CD14-positive monocyte (primary cell): Measurements from ENCODE around the gene GSC. TPM values are rescaled to one million over a fixed set of nuclear protein-coding genes. Genes with fewer than 3 reads are reported as not detected.
A peak's percentile ranks its signal among the peaks of the same experiment; 100 is the strongest.

ENCODE experiments used
- DNase-seq, 3 donors: peaks; one replicate each; pipeline ENCODE4 v3.0.0-alpha.2; 2011 to 2022
- H2AFZ ChIP-seq: 2 replicates; pipeline ENCODE4 v1.6.0; 2012; ENCODE audit warnings: mild to moderate bottlenecking, low read depth, low read length, inconsistent platforms; ENCODE audit not compliant: insufficient read depth, poor library complexity, severe bottlenecking
- H3K27ac ChIP-seq, 2 donors: 1 replicate in 1 of 2; 2 replicates in 1 of 2; pipeline ENCODE4 v1.5.1; 2012 to 2013; ENCODE audit warnings: low read length in 2 of 2, control low read depth in 1 of 2, inconsistent platforms in 1 of 2, low read depth in 1 of 2, mild to moderate bottlenecking in 1 of 2
- H3K27me3 ChIP-seq, 2 donors: one replicate each; pipeline versions ENCODE4 v1.6.0 to v1.6.1; 2011 to 2013; ENCODE audit warnings: low read length in 2 of 2; ENCODE audit not compliant: control insufficient read depth in 2 of 2, insufficient read depth in 2 of 2
- H3K36me3 ChIP-seq, 2 donors: replicated peaks in 1 of 2; 1 replicate in 1 of 2; 2 replicates in 1 of 2; pipeline versions ENCODE4 v1.5.1 to v1.6.1; 2012 to 2013; ENCODE audit warnings: low read length in 2 of 2, control low read depth in 1 of 2, inconsistent platforms in 1 of 2, mild to moderate bottlenecking in 1 of 2; ENCODE audit not compliant: insufficient read depth in 2 of 2, control insufficient read depth in 1 of 2
- H3K4me1 ChIP-seq, 2 donors: 1 replicate in 1 of 2; 2 replicates in 1 of 2; pipeline versions ENCODE4 v1.5.1 to v1.6.1; 2012 to 2013; ENCODE audit warnings: low read length in 2 of 2, control low read depth in 1 of 2, inconsistent platforms in 1 of 2, mild to moderate bottlenecking in 1 of 2, moderate library complexity in 1 of 2; ENCODE audit not compliant: insufficient read depth in 2 of 2, control insufficient read depth in 1 of 2
- H3K4me2 ChIP-seq: replicated peaks from 2 replicates; pipeline ENCODE3; 2012; ENCODE audit warnings: low read length, moderate library complexity, mild to moderate bottlenecking; ENCODE audit not compliant: poor library complexity, severe bottlenecking; ENCODE audit errors: extremely low read depth
- H3K4me3 ChIP-seq, 3 experiments: fragments of 200-600 bp in 1 of 3; sonication (generic) in 1 of 3; replicated peaks in 1 of 3; 1 replicate in 2 of 3; 2 replicates in 1 of 3; pipeline ENCODE4 v1.5.1; 2011 to 2013; ENCODE audit warnings: low read length in 3 of 3, mild to moderate bottlenecking in 3 of 3, control low read depth in 2 of 3, low read depth in 2 of 3, inconsistent platforms in 1 of 3, moderate library complexity in 1 of 3
- H3K79me2 ChIP-seq: 2 replicates; pipeline ENCODE4 v1.6.0; 2012; ENCODE audit warnings: mild to moderate bottlenecking, control low read depth, inconsistent platforms, low read length, moderate library complexity; ENCODE audit not compliant: insufficient read depth
- H3K9ac ChIP-seq: 2 replicates; pipeline ENCODE4 v1.6.0; 2017; ENCODE audit warnings: low read length, mild to moderate bottlenecking; ENCODE audit not compliant: insufficient read depth, poor library complexity, severe bottlenecking
- H3K9me3 ChIP-seq, 2 donors: replicated peaks in 1 of 2; 1 replicate in 1 of 2; 2 replicates in 1 of 2; pipeline versions ENCODE4 v1.5.1 to v1.6.1; 2012 to 2013; ENCODE audit warnings: low read length in 2 of 2, control low read depth in 1 of 2; ENCODE audit not compliant: control insufficient read depth in 1 of 2, insufficient read depth in 1 of 2
- H4K20me1 ChIP-seq: 2 replicates; pipeline ENCODE4 v1.6.0; 2012; ENCODE audit warnings: mild to moderate bottlenecking, low read length, control low read depth, moderate library complexity; ENCODE audit not compliant: insufficient read depth
- H3K27ac Mint-ChIP-seq, 7 donors: one replicate each; pipeline ENCODE4 v1.8.0; 2020; ENCODE audit warnings: mild to moderate bottlenecking in 7 of 7, mixed read lengths in 7 of 7, moderate library complexity in 6 of 7, inconsistent platforms in 2 of 7
- H3K27me3 Mint-ChIP-seq, 3 donors: one replicate each; pipeline ENCODE4 v1.8.0; 2021 to 2022; ENCODE audit warnings: low read depth in 3 of 3, mild to moderate bottlenecking in 3 of 3, mixed read lengths in 3 of 3, moderate library complexity in 3 of 3, inconsistent platforms in 1 of 3
- H3K36me3 Mint-ChIP-seq, 2 donors: one replicate each; pipeline ENCODE4 v1.8.0; 2020; ENCODE audit warnings: mixed read lengths in 2 of 2, inconsistent platforms in 1 of 2, mild to moderate bottlenecking in 1 of 2
- H3K4me1 Mint-ChIP-seq: one replicate; pipeline ENCODE4 v1.8.0; 2020; ENCODE audit warnings: mild to moderate bottlenecking, mixed read lengths
- H3K4me3 Mint-ChIP-seq, 2 donors: one replicate each; pipeline ENCODE4 v1.8.0; 2020; ENCODE audit warnings: mild to moderate bottlenecking in 2 of 2, mixed read lengths in 2 of 2, moderate library complexity in 1 of 2
- H3K9me3 Mint-ChIP-seq, 7 donors: one replicate each; pipeline ENCODE4 v1.8.0; 2020 to 2022; ENCODE audit warnings: mixed read lengths in 7 of 7, mild to moderate bottlenecking in 6 of 7, moderate library complexity in 6 of 7, inconsistent platforms in 2 of 7
- CTCF ChIP-seq: fragments of 200-600 bp; IDR thresholded peaks from one replicate; pipeline ENCODE4 v1.8.0; 2022; ENCODE audit warnings: antibody characterized with exemption, mild to moderate bottlenecking
- WGBS: methylation state at CpG from one replicate; pipeline ENCODE4 v1.1.5; 2013; ENCODE audit warnings: missing lambda C conversion rate; ENCODE audit not compliant: insufficient coverage; 5-methylcytosine and 5-hydroxymethylcytosine counted together
- intact Hi-C, 2 donors: fragments of 100-400 bp; cut with micrococcal nuclease; formaldehyde crosslinking; loops; one replicate each; pipeline versions ENCODE4 v1.15.0 to v1.15.1; 2023
- polyA plus RNA-seq, 3 donors: library from polyadenylated mRNA; depleted of rRNA in 1 of 3; unstranded in 2 of 3; stranded (reverse) in 1 of 3; fragments of 300-500 nt in 2 of 3; fragments of >200 nt in 1 of 3; fragmentation: Illumina TruSeq in 2 of 3; gene quantifications; 1 replicate in 2 of 3; 2 replicates in 1 of 3; pipeline ENCODE4 v1.2.3, GENCODE V29; 2012 to 2021

The GSC gene
- polyA plus RNA-seq, 3 donors = not detected

GRCh38 chr14:94762431-94762830, 7.5 kb downstream of the GSC start:
- H3K36me3 Mint-ChIP-seq = no peaks in the 10 kb centered on the region
- peaks cover 0 to 13% (median under 1%) of the 10 kb centered on the region in 7 donors for H3K9me3 Mint-ChIP-seq
- H3K4me1 Mint-ChIP-seq = no peaks in the 10 kb centered on the region
- peaks cover 54 to 75% (median 74%) of the 10 kb centered on the region in 3 donors for H3K27me3 Mint-ChIP-seq
- H3K27ac ChIP-seq = no peak overlapping the region
- H4K20me1 ChIP-seq = no peaks in the 10 kb centered on the region
- no peak for DNase-seq
- TF ChIP-seq CTCF = no peak
- H3K79me2 ChIP-seq = no peaks in the 10 kb centered on the region
- H3K27ac Mint-ChIP-seq = no peak overlapping the region
- no peak overlapping the region for H3K9ac ChIP-seq
- no peaks in the 10 kb centered on the region for H3K4me1 ChIP-seq
- peaks cover 41 to 58% of the 10 kb centered on the region in 2 donors for H3K27me3 ChIP-seq
- no peak overlapping the region for H3K4me3 ChIP-seq
- intact Hi-C loops = no loop called here
- no peak overlapping the region for H2AFZ ChIP-seq
- H3K9me3 ChIP-seq = peaks cover 1 to 8% of the 10 kb centered on the region in 2 donors
- H3K36me3 ChIP-seq = no peaks in the 10 kb centered on the region
- 87% methylated on average over 3 of the region's 7 CpGs for WGBS
- H3K4me2 ChIP-seq = no peak overlapping the region
- peak overlapping the region in 1 of 2 donors; percentile 36 for H3K4me3 Mint-ChIP-seq

GRCh38 chr14:94761997-94762377, 7.9 kb downstream of the GSC start:
- H3K4me1 Mint-ChIP-seq = no peaks in the 10 kb centered on the region
- no peak for DNase-seq
- H3K27ac ChIP-seq = no peak overlapping the region
- no peak overlapping the region for H3K27ac Mint-ChIP-seq
- H3K36me3 ChIP-seq = no peaks in the 10 kb centered on the region
- H3K4me3 Mint-ChIP-seq = no peak overlapping the region
- H4K20me1 ChIP-seq = no peaks in the 10 kb centered on the region
- no peaks in the 10 kb centered on the region for H3K4me1 ChIP-seq
- no peak overlapping the region for H2AFZ ChIP-seq
- 67% methylated on average over 7 of the region's 10 CpGs for WGBS
- no peak overlapping the region for H3K4me2 ChIP-seq
- H3K36me3 Mint-ChIP-seq = no peaks in the 10 kb centered on the region
- no peaks in the 10 kb centered on the region for H3K79me2 ChIP-seq
- H3K27me3 ChIP-seq = peaks cover 37 to 54% of the 10 kb centered on the region in 2 donors
- H3K9me3 Mint-ChIP-seq = peaks cover 0 to 9% (median 0%) of the 10 kb centered on the region in 7 donors
- no peak for TF ChIP-seq CTCF
- no peak overlapping the region for H3K4me3 ChIP-seq
- H3K9ac ChIP-seq = no peak overlapping the region
- peaks cover 49 to 72% (median 72%) of the 10 kb centered on the region in 3 donors for H3K27me3 Mint-ChIP-seq
- intact Hi-C loops = no loop called here
- peaks cover 0 to 3% of the 10 kb centered on the region in 2 donors for H3K9me3 ChIP-seq
